Glomerular endothelial cell (primary cell): ENCODE measurements around the gene RAD51B. TPM values are rescaled to one million over a fixed set of nuclear protein-coding genes. Genes with fewer than 3 reads are reported as not detected.

Experiments used
- DNase-seq: peaks from one replicate; pipeline ENCODE4 v3.0.0-alpha.2; 2011; ENCODE audit warnings: low read depth, low spot score; ENCODE audit errors: extremely low read depth
- total RNA-seq: library from RNA; depleted of rRNA; stranded (reverse); fragments of >200 nt; gene quantifications from 2 replicates; pipeline ENCODE4 v1.2.3, GENCODE V29; 2015

RAD51B gene
- total RNA-seq, 1 donor from 2014 or later, result 9.7 TPM

GRCh38 chr14:68260121-68260520 lies 440.5 kb downstream of the RAD51B start:
- DNase-seq, result no peak

DNA sequence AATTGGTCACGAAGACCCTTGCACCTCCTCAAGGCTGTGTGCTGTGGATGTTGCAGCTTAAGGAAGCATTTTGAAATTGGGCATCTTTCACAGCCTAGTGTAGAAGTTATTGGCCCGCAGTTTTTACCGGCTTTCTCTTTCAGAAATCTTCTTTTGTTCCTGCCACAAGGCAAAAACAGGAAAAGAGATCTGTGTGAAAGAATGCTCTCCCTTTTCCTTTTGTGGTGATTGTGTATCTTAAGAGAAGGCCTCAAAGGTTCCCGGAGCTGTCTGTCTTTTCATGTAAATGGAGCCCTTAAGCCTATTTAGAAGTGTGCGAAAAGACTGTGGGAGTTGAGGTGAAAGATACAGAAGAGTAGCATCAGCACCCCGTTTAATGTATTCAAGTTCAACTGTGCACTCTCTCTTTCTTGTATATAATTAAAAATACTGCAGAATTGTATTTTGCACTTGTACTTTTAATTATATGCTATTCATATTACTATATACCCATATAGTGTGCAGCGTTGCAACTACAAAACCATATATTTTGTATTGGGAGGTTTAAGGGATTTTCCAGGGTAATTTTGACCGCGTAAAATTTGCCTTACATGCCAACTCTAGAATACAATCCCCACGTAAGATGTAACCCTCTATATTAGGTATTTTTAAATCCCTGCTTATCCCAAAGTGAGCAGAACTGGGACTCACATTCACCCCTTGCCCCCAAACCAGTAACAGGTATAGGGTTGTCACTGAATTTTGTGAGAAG lies 441.7 kb downstream of the RAD51B start:
- DNase-seq, result no peak

- DNase-seq, result no peak
Observed at GRCh38 chr14:68262567-68262966, 443.0 kb downstream of the RAD51B start.

GRCh38 chr14:68263563-68264259 lies 444.1 kb downstream of the RAD51B start:
- no peak for DNase-seq

GRCh38 chr14:68264260-68264569 lies 444.6 kb downstream of the RAD51B start:
- no peak for DNase-seq

GRCh38 chr14:68266998-68267397 lies 447.4 kb downstream of the RAD51B start:
- DNase-seq, result no peak

- no peak for DNase-seq
Observed at GRCh38 chr14:68268197-68268596, 448.6 kb downstream of the RAD51B start.

GRCh38 chr14:68268719-68269118 lies 449.1 kb downstream of the RAD51B start:
- no peak for DNase-seq

- DNase-seq, result no peak
Observed at GRCh38 chr14:68269136-68269927, 449.8 kb downstream of the RAD51B start.

GRCh38 chr14:68270342-68270741 lies 450.8 kb downstream of the RAD51B start:
- no peak for DNase-seq

- DNase-seq, result no peak
Observed at GRCh38 chr14:68271913-68272391, 452.4 kb downstream of the RAD51B start.

DNA sequence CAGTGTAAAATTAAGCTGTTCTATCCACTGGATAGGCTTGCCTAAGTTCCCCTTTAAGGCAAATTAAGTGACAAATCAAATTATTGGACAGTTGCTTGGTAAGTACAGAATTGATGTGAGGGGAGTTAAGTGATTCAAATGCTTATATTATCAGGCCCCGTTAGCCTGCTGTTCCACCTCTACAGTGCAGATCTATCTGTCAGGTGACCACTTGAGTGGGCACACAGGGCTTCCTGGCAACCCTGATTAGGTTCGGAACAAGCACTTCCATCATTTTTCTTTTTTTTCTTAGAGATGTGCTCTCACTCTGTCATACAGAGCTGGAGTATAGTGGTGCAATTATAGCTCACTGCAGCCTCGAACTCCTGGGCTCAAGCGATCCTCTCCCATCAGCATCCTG lies 453.8 kb downstream of the RAD51B start:
- no peak for DNase-seq

GRCh38 chr14:68274725-68275124 lies 455.1 kb downstream of the RAD51B start:
- DNase-seq, result no peak

- DNase-seq, result no peak
Observed at GRCh38 chr14:68278576-68279436, 459.2 kb downstream of the RAD51B start.

GRCh38 chr14:68279437-68279720 lies 459.8 kb downstream of the RAD51B start:
- no peak for DNase-seq

DNA sequence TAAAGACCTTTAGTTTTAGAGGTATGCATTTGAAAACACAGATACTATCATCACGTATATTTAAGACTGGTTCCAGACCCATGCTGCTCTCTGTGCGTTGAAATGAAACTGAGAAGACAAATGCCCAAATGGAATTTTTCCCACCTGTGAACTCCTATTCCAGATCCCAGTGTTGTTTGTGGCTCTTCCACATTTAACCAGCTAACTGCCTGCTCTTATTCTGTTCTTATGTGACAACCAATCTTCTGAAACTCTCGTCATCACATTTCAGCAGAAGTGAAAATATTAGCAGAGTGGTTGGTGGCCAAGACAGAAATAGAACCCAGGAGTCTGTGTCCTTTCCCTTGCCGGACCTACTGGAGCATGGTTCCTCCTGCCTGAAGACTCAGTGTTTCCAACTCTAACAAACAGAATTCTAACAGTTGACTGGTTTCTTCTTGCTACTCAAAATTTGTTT lies 460.2 kb downstream of the RAD51B start:
- no peak for DNase-seq

DNA sequence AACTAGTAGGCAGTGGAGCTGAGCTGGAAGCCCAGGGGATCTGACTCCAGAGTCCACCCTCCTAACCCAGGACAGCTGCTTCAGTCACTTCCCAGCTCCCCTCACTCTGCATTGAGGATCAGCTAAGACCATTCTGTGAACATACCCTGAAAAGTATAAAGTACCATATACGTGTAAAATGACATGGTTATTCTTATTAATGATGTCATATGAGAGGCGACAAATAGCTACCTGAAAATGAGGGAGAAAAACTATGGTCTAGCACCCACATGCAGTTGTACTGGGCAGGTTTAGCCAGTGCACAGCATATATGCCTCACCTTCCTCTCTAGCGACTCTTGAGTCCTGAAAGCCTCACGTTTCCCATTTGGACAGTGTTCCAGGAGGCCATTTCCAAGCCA lies 461.9 kb downstream of the RAD51B start:
- DNase-seq, result no peak

DNA sequence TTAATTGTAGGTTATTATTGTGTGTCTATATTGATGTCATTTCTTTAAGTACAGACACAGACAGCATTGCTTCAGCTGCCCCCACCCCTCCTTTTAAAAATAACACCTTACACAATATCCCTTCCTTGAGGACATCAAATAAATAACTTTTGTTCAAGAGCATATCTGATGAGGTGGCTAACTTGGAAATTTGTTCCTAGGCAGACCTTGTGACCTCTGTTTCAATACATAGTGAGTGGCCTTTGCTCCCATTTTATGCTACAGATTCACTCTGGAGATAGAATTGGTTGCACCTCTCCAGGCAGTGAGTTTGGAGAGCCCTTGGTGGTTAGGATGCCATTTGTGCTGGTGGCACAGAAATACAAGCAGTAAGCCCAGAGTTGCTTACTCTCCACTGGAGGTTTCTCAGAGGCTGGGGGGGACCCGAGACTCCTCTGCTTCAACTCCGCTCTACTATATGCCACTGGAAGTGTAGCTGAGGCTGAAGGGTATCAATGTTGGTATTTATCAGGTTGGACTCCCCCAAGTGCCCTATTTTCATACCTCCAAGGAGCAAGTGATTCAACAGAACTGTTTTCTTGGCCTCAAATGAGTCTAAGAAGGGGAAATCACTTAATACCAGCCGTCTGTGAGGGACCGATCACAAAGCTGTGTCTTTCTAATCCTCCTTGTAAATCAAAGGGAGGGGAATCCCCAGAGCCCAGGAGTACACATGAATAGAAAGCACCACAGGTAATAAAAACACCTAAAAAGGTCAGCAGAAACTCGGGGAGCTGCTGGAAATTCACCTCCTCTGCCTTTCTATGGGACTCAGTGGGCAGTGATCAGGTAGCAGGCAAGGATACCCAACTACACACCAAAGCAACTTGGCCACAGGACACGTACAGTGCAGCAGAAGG lies 463.1 kb downstream of the RAD51B start:
- DNase-seq, result no peak

DNA sequence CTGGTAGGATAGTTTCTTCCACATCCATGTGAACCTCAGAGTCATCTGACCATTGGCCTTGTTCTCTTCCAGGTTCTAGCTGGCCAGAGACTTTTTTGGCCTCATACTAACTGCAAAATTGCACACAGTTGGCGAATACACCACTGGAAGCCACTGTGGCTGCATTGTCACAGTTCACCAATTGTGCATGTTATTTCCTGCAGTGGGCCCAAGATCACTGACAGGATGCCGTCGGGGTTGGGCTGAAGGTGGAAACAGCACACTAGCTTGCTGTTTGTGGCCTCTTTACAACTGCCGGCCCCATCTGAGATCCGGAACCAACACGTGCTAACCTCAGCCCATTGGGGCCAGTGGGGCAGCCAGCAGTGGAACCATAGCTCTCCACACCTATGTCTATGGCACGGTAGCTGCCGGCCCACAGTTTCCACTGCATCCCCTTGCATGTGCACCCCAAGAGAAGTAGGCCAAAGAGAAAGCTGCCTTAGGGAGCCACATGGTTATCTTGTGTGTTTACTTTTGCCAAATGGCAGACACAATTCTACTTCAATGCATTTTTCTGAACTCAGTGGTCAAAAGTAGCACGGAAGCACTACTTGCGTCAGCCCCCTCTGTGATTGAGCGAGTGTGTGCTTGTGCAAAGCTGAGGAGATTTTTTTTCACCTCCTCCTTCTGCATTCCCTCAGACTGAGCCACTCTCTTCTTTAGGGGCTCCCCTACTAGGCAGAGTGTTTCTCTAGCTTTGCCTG lies 464.0 kb downstream of the RAD51B start:
- DNase-seq, result no peak
